HL-60 (cell line): Measurements from ENCODE around the gene TOR1A.

Source experiments
- POLR2AphosphoS5 ChIP-seq: IDR thresholded peaks from 2 replicates; pipeline ENCODE4 v1.6.1; 2012; ENCODE audit warnings: low read depth
- TF ChIP-seq, protein P1 (sequence below): IDR thresholded peaks from 2 replicates; pipeline ENCODE4 v1.6.1; 2012; ENCODE audit warnings: low read depth; ENCODE audit not compliant: insufficient replicate concordance
- TF ChIP-seq, protein P2 (sequence below): IDR thresholded peaks from one replicate; pipeline ENCODE4 v1.5.1; 2011; ENCODE audit warnings: low read length, control low read depth, inconsistent platforms; ENCODE audit not compliant: insufficient read depth

DNA sequence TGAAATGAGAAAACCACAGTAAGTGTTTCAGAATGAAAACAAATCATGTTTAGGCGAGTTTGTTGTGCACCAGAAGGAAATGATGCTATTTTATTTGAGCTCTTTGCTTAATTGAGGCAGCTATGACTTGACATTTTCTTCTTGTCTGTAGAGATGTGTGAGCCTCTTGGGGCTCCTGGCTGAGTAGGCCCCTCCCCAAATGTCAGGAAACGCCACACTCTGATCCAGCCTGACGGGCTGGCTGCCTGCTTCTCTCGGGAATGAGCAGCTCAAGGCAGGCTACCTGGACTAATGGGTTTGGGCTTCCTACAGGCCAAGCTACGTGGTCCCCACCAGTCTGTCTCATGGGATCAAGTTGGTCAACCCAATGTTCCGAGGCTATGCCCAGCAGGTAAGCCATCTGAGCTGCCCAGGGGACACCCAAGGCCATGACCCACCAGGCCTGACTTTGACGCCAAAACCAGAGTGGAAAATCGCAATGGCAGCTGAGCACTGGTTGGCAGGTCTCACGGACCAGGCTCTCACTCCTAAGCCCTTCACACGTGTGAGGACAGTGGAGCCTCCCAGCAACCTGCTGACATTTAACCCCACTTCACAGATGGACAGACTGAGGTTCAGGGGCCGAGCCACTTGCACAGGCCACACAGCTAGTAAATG is 41.2 kb upstream of the TOR1A start:
- TF ChIP-seq, protein P1, sequence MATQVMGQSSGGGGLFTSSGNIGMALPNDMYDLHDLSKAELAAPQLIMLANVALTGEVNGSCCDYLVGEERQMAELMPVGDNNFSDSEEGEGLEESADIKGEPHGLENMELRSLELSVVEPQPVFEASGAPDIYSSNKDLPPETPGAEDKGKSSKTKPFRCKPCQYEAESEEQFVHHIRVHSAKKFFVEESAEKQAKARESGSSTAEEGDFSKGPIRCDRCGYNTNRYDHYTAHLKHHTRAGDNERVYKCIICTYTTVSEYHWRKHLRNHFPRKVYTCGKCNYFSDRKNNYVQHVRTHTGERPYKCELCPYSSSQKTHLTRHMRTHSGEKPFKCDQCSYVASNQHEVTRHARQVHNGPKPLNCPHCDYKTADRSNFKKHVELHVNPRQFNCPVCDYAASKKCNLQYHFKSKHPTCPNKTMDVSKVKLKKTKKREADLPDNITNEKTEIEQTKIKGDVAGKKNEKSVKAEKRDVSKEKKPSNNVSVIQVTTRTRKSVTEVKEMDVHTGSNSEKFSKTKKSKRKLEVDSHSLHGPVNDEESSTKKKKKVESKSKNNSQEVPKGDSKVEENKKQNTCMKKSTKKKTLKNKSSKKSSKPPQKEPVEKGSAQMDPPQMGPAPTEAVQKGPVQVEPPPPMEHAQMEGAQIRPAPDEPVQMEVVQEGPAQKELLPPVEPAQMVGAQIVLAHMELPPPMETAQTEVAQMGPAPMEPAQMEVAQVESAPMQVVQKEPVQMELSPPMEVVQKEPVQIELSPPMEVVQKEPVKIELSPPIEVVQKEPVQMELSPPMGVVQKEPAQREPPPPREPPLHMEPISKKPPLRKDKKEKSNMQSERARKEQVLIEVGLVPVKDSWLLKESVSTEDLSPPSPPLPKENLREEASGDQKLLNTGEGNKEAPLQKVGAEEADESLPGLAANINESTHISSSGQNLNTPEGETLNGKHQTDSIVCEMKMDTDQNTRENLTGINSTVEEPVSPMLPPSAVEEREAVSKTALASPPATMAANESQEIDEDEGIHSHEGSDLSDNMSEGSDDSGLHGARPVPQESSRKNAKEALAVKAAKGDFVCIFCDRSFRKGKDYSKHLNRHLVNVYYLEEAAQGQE: no peak
- TF ChIP-seq, protein P2, sequence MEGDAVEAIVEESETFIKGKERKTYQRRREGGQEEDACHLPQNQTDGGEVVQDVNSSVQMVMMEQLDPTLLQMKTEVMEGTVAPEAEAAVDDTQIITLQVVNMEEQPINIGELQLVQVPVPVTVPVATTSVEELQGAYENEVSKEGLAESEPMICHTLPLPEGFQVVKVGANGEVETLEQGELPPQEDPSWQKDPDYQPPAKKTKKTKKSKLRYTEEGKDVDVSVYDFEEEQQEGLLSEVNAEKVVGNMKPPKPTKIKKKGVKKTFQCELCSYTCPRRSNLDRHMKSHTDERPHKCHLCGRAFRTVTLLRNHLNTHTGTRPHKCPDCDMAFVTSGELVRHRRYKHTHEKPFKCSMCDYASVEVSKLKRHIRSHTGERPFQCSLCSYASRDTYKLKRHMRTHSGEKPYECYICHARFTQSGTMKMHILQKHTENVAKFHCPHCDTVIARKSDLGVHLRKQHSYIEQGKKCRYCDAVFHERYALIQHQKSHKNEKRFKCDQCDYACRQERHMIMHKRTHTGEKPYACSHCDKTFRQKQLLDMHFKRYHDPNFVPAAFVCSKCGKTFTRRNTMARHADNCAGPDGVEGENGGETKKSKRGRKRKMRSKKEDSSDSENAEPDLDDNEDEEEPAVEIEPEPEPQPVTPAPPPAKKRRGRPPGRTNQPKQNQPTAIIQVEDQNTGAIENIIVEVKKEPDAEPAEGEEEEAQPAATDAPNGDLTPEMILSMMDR: no peak
- no peak for TF ChIP-seq POLR2AphosphoS5
